ENCODE data around the gene SEPTIN8.

SEPTIN8 gene

DNA sequence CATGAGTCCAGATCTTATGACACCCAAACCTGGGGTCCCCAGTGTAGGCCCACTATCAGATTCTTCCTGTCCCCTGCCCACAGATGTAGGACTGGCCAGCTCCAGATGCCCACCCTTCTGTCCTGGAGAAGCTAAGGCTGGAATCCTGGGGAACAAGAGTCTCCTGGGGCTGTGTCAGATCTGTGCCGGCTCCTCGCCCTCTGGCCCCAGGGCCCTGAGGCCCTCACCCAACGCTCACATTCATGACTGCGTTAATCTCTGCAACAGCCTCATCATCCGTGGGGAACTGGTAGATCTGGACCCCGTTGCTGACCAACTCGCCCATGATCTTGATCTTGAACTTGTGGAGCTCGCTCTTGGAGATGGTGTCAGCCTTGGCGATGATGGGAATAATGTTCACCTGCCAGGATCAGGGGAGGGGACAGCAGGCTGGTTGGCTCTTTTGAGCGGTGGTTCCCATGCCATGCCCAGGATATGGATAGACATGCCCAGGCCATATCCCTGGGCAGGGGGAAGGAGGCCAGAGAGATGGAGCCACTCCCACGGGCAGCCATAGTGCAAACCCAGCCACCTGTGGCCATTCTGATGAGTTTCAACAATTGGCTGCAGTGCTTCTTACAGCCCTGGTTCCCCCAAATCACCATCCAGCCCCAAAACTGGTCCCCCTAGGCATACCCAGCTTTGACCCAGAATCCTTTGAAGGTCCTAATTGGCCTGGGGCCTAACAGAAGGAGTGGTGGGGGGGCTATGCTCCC lies 14.6 kb downstream of the SEPTIN8 start:
- Histone ChIP-seq H3K27me3 (ENCODE audit: insufficient read depth, low read length) (no peaks in the 10 kb centered on the region), H3K9ac (ENCODE audit: low read depth, low read length) (no peak overlapping the region), H3K4me1 (ENCODE audit: insufficient read depth, low read length) (no peaks in the 10 kb centered on the region), H3K27ac (ENCODE audit: low read depth, low read length) (no peak overlapping the region), H3K9me3 (ENCODE audit: insufficient read depth, low read depth, low read length) (no peaks in the 10 kb centered on the region), H3K36me3 (ENCODE audit: insufficient read depth, low read length) (peaks cover 21% of the 10 kb centered on the region), H3K4me3 (ENCODE audit: low read length) (no peak overlapping the region)
- WGBS, result 94% methylated on average over 11 of the region's 11 CpGs

DNA sequence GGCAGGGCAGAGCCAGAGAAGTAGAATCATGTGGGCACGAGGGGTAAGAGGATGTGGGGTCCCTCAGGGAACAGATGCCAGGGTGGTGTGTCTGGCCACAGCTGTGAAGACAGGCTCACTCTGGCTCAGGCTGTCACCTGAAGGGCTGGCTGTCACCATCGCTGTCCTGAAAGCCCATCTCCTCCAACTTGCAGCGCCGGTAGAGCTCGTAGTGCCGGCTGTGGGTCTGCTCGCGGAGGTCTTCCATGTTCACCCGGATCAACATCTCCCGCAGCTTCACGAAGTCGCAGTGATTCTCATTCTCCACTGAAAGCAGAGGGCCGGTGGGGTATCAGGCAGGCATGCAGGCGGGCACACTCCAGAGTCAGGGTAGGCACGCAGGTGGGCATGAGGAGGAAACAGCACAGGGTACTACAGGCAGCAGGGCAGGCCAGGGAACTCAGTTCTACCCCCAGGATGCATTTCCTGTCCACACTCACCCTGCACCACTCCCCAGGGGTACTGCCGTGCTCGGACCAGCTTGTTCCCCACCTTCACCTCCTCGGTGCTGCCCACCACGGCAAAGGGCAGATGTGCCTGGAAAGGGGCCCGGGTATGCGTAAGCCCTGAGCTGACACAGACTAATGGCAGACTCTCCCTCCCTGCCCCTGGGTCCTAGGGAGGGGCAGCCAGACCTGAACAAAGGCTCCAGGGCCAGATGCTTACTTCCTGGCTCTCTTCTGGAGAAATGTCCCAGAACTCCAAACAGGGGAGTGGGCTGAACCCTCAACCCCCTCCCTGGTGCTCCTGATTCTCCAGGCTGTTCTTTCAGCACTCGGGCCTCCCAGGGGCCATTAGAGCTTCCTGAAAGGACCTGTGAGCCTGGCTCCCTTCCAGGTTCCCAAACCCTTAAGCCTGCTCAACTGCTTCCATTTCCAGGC lies 15.5 kb downstream of the SEPTIN8 start:
- H3K9me3 ChIP-seq (ENCODE audit: insufficient read depth, low read depth, low read length), result no peaks in the 10 kb centered on the region
- no peak overlapping the region for H3K4me3 ChIP-seq (ENCODE audit: low read length)
- WGBS, result 95% methylated on average over 22 of the region's 22 CpGs
- peaks cover 21% of the 10 kb centered on the region for H3K36me3 ChIP-seq (ENCODE audit: insufficient read depth, low read length)
- no peaks in the 10 kb centered on the region for H3K4me1 ChIP-seq (ENCODE audit: insufficient read depth, low read length)
- no peaks in the 10 kb centered on the region for H3K27me3 ChIP-seq (ENCODE audit: insufficient read depth, low read length)
- no peak overlapping the region for H3K27ac ChIP-seq (ENCODE audit: low read depth, low read length)
- no peak overlapping the region for H3K9ac ChIP-seq (ENCODE audit: low read depth, low read length)

DNA sequence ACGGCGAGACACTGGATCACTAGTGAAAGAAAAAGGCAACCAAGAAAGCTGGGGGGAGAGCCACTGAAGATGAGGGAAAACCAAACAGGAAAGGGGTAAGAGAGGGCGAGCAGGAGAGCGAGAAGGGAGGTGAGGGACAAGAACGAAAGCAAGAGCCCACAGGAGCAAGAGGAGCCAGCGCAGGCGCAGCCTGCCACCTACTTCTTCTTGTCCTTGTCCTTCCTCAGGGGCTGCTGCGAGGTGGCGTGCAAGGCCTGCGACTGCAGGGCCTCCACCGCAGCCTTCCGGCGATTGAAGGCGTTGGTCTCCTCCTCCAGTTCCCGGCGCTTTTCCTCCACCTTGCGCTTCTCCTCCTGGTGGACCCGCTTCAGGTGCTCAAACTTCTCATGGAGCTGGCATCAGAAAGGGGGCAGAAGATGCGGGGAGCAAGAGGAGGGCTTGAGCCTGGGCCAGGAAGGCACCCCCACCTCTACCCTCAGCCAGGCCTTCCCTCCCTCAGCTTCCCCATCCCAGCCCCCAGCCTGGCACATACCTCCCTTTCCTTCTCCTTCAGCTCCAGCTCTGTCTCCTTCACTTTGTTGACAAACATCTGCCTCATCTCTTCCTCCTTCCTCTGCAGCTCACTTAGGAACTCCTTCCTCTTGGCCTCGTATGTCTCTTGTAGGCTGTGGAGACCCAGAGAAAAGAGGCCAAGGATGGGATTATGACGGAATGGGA lies 16.3 kb downstream of the SEPTIN8 start:
- peaks cover 21% of the 10 kb centered on the region for H3K36me3 ChIP-seq (ENCODE audit: insufficient read depth, low read length)
- no peaks in the 10 kb centered on the region for H3K27me3 ChIP-seq (ENCODE audit: insufficient read depth, low read length)
- H3K9ac ChIP-seq (ENCODE audit: low read depth, low read length), result no peak overlapping the region
- 96% methylated on average over 21 of the region's 21 CpGs for WGBS
- no peak overlapping the region for H3K4me3 ChIP-seq (ENCODE audit: low read length)
- H3K4me1 ChIP-seq (ENCODE audit: insufficient read depth, low read length), result no peaks in the 10 kb centered on the region
- H3K9me3 ChIP-seq (ENCODE audit: insufficient read depth, low read depth, low read length), result no peaks in the 10 kb centered on the region
- H3K27ac ChIP-seq (ENCODE audit: low read depth, low read length), result no peak overlapping the region

DNA sequence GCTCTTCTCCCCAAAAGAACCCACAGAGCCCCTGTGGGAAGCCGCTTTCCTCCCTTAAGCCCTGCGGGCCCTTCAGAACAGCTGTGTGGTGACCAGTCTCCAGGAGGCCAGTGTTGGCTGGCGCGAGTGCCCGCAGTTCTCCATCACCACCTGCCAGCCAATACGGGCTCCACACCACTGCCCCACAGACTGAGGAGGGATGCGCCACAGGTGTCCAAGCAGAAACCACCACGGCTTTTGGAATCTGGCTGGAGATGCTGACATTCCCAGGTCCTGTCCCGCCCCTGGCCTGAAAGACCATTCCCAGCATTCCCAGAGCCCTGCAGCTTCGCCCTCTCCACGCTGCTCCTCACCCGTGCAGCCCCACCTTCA lies 17.0 kb downstream of the SEPTIN8 start:
- Histone ChIP-seq H3K9ac (ENCODE audit: low read depth, low read length) (no peak overlapping the region), H3K36me3 (ENCODE audit: insufficient read depth, low read length) (peaks cover 21% of the 10 kb centered on the region), H3K9me3 (ENCODE audit: insufficient read depth, low read depth, low read length) (no peaks in the 10 kb centered on the region), H3K4me3 (ENCODE audit: low read length) (no peak overlapping the region), H3K27ac (ENCODE audit: low read depth, low read length) (no peak overlapping the region), H3K27me3 (ENCODE audit: insufficient read depth, low read length) (no peaks in the 10 kb centered on the region), H3K4me1 (ENCODE audit: insufficient read depth, low read length) (peaks cover 3% of the 10 kb centered on the region; the same call in 1 of the 2 replicates)
- 96% methylated on average over 12 of the region's 12 CpGs for whole genome bisulfite sequencing

DNA sequence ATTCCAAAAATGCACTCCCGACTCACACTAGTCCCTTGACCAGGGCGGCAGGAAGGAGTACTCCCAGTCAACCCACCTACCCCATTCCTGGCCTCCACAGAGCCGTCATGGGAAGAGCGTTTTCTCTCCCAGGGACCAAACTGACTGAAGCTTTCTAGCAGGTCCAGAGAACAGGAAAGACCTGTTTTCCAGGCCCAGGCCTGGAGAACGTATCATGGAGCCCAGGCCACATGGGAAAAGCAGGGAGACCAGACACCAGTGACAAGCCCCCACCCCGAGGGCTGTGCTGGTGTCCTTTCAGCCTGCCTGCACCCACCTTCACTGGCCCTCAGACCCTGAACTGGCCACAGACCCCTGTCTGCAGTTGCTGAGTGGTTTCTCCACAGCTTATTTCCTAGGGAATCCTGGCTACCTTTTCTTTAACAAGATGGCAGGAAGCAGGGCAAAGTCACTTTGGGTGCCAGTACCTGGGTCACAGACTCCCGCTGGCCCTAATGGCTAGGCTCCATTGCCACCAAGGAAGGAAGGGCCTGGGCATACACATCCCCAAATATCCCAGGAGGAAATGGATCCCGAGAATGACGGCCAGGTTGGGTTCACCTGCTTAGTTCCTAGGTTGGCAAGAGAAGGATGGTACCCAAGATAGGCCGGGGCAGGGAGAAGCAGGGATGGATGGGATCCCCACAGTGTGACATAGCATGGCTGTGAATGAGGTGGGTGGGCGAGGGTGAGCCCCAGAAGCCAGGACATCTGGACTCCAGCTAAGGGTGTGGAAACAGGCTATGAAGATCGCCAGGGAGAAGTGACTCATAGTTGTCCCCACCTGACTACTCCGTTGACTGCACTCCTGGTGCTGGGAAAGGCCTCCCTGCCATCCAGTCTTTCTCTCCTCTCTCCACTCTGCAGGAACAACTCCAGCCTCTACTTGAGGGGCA lies 17.7 kb downstream of the SEPTIN8 start:
- H3K4me1 ChIP-seq (ENCODE audit: insufficient read depth, low read length), result peaks cover 8% of the 10 kb centered on the region; the same call in 1 of the 2 replicates
- no peaks in the 10 kb centered on the region for H3K9me3 ChIP-seq (ENCODE audit: insufficient read depth, low read depth, low read length)
- no peak overlapping the region for H3K27ac ChIP-seq (ENCODE audit: low read depth, low read length)
- 91% methylated on average over 13 of the region's 13 CpGs for WGBS
- H3K9ac ChIP-seq (ENCODE audit: low read depth, low read length), result no peak overlapping the region
- no peak overlapping the region for H3K4me3 ChIP-seq (ENCODE audit: low read length)
- H3K27me3 ChIP-seq (ENCODE audit: insufficient read depth, low read length), result no peaks in the 10 kb centered on the region
- peaks cover 21% of the 10 kb centered on the region for H3K36me3 ChIP-seq (ENCODE audit: insufficient read depth, low read length)

DNA sequence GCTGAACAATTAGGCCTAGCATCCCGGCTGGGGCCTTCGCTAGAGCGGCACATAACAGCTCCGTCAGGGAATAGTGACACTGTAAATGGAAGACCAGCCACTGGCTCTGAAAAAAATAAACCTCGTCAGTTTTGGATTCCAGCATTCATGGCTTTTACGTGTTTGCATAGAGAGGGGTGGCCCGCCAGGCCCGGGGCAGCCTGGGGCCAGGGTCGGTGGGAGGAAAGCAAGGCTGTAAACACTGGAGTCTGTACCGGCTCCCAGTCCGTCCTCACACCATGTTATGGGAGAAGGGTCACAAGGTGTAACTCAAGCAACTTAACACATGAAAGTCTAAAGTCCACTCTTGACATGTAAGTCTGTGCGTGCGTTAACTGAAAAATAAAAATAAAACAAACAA lies 18.6 kb downstream of the SEPTIN8 start:
- Histone ChIP-seq H3K27me3 (ENCODE audit: insufficient read depth, low read length) (no peaks in the 10 kb centered on the region), H3K27ac (ENCODE audit: low read depth, low read length) (no peak overlapping the region), H3K4me3 (ENCODE audit: low read length) (no peak overlapping the region), H3K9me3 (ENCODE audit: insufficient read depth, low read depth, low read length) (no peaks in the 10 kb centered on the region), H3K9ac (ENCODE audit: low read depth, low read length) (no peak overlapping the region), H3K36me3 (ENCODE audit: insufficient read depth, low read length) (peaks cover 21% of the 10 kb centered on the region), H3K4me1 (ENCODE audit: insufficient read depth, low read length) (peaks cover 8% of the 10 kb centered on the region)
- 96% methylated on average over 13 of the region's 13 CpGs for WGBS

DNA sequence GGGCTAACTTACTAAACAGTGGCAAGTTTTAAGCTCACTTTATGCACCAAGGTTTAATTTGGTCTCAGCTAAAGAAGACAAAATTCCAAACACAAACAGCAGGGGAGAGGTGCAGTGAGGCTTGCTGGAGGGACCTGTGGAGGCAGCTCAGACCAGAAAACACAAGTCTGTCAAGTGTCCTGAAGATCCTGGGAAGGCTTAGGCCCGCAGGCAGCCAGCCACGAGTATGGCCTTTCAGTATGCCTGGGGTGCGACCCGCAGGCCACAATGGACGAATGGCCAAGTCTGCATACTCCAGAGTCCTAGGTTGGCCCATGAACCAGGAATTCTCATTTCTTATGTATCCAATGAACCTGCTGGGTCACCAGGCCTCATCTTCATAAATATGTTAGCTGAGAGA lies 20.5 kb downstream of the SEPTIN8 start:
- Histone ChIP-seq H3K4me1 (ENCODE audit: insufficient read depth, low read length) (peaks cover 8% of the 10 kb centered on the region), H3K4me3 (ENCODE audit: low read length) (no peak overlapping the region), H3K27me3 (ENCODE audit: insufficient read depth, low read length) (peaks cover 4% of the 10 kb centered on the region; the same call in 1 of the 2 replicates), H3K36me3 (ENCODE audit: insufficient read depth, low read length) (peaks cover 21% of the 10 kb centered on the region), H3K27ac (ENCODE audit: low read depth, low read length) (no peak overlapping the region), H3K9ac (ENCODE audit: low read depth, low read length) (no peak overlapping the region), H3K9me3 (ENCODE audit: insufficient read depth, low read depth, low read length) (no peaks in the 10 kb centered on the region)
- 89% methylated on average over 5 of the region's 5 CpGs for WGBS

DNA sequence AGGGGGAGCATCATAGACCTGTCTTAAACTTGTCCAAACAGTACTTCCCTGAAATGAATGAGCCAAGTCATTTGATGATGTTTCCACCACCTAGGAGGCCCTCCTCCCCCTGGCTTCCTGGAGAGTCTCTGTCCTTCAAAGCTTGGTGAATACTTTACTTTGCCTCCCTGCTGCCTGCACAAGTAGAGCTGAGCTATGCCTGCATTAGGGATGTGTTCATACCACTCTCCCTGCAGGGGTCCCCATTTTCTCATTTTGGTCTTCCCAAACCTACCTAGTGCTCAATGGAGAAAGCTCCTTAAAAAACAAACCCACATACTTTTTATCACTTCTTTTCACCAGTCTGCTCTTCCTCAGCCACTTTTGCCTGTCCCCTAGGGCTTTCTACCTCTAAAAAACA lies 22.1 kb downstream of the SEPTIN8 start:
- H3K9ac ChIP-seq (ENCODE audit: low read depth, low read length), result no peak overlapping the region
- H3K4me3 ChIP-seq (ENCODE audit: low read length), result no peak overlapping the region
- H3K27ac ChIP-seq (ENCODE audit: low read depth, low read length), result no peak overlapping the region
- H3K9me3 ChIP-seq (ENCODE audit: insufficient read depth, low read depth, low read length), result no peaks in the 10 kb centered on the region
- H3K4me1 ChIP-seq (ENCODE audit: insufficient read depth, low read length), result peaks cover 8% of the 10 kb centered on the region
- H3K27me3 ChIP-seq (ENCODE audit: insufficient read depth, low read length), result peaks cover 20% of the 10 kb centered on the region
- H3K36me3 ChIP-seq (ENCODE audit: insufficient read depth, low read length), result peaks cover 15% of the 10 kb centered on the region

DNA sequence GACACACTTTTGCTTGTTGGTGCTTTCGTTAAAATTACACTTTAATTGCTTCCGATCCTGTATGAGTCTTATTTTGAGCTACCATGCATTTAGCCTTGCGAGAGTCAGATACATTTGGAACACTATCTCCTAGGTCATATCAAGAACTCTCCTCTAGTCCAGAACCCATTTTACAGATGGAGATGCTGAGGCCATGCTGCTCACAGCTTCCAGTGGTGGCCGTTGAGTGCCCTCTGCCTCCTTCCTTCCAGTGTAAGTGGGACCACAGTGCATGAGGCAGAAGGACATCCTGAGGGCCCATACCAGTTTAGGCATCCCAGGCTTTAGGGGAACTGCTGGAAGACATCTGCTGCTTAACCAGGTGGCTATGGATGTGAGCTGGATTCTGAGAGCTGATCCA lies 22.9 kb downstream of the SEPTIN8 start:
- Histone ChIP-seq H3K27ac (ENCODE audit: low read depth, low read length) (no peak overlapping the region), H3K4me3 (ENCODE audit: low read length) (no peak overlapping the region), H3K27me3 (ENCODE audit: insufficient read depth, low read length) (peaks cover 28% of the 10 kb centered on the region), H3K4me1 (ENCODE audit: insufficient read depth, low read length) (peaks cover 8% of the 10 kb centered on the region), H3K9ac (ENCODE audit: low read depth, low read length) (no peak overlapping the region), H3K9me3 (ENCODE audit: insufficient read depth, low read depth, low read length) (no peaks in the 10 kb centered on the region), H3K36me3 (ENCODE audit: insufficient read depth, low read length) (peaks cover 13% of the 10 kb centered on the region)
- 95% methylated on average over 4 of the region's 4 CpGs for WGBS

DNA sequence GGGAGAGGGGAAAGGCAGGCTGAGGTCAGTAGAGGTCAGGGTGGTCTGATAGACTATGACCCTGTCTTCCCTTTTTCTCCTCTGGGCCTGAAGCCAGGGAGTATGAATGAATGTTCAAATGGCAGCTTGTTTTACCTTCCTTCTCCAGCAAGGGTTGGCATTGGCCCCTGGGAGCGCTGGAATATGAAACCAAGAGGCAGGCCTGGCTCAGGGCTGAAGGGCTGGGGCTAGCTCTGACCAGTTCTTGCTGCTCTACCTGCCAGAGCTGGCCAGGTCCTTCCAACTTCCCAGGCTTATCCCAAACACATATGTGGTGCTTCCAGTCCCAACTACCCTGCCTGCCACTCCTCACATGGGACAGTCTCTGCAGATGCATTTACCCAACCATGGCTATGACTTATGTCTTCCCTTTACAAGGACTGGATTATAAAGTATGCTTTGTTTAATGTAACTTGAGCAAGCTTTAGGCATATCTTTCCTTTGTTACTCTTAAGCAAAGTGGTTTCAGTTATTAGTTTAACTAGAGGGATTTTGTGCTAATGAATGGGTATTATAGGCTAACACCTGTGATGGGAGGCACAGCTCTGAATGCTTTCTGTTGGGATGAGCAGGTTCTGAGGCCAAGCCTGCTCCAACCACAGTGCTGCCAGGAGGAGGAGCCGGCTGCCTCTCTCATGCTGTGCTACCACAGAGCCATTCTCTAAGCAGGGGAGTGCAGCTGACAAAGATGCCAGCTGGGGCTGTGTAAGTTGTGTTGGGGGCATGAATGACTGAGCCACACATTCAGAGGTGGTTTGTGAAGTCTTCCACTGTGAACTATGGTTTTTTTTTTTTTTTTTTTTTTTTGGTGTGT lies 23.7 kb downstream of the SEPTIN8 start:
- no peaks in the 10 kb centered on the region for H3K9me3 ChIP-seq (ENCODE audit: insufficient read depth, low read depth, low read length)
- peaks cover 35% of the 10 kb centered on the region for H3K27me3 ChIP-seq (ENCODE audit: insufficient read depth, low read length)
- H3K27ac ChIP-seq (ENCODE audit: low read depth, low read length), result no peak overlapping the region
- H3K9ac ChIP-seq (ENCODE audit: low read depth, low read length), result no peak overlapping the region
- peaks cover 6% of the 10 kb centered on the region for H3K36me3 ChIP-seq (ENCODE audit: insufficient read depth, low read length)
- 61% methylated on average over 2 of the region's 2 CpGs for WGBS
- peaks cover 8% of the 10 kb centered on the region for H3K4me1 ChIP-seq (ENCODE audit: insufficient read depth, low read length)
- no peak overlapping the region for H3K4me3 ChIP-seq (ENCODE audit: low read length)
